Mesothelial cell of epicardium (in vitro differentiated cells): ENCODE results near the gene GRIP1. TPM values are rescaled to one million over a fixed set of nuclear protein-coding genes. Genes with fewer than 3 reads are reported as not detected.

Experiments used
- DNase-seq, 2 experiments: peaks; one replicate each; pipeline ENCODE4 v3.0.0; 2021; ENCODE audit warnings: low spot score in 2 of 2; ENCODE audit not compliant: unreplicated experiment in 2 of 2
- H3K27ac Mint-ChIP-seq: 2 replicates; pipeline ENCODE4 v1.8.0; 2021; ENCODE audit warnings: mixed read lengths
- H3K27me3 Mint-ChIP-seq: 2 replicates; pipeline ENCODE4 v1.8.0; 2021; ENCODE audit warnings: low read depth, mixed read lengths
- H3K36me3 Mint-ChIP-seq: 2 replicates; pipeline ENCODE4 v1.8.0; 2021; ENCODE audit warnings: mixed read lengths
- H3K4me1 Mint-ChIP-seq: 2 replicates; pipeline ENCODE4 v1.8.0; 2021; ENCODE audit warnings: mixed read lengths
- H3K4me3 Mint-ChIP-seq: 2 replicates; pipeline ENCODE4 v1.8.0; 2021; ENCODE audit warnings: mild to moderate bottlenecking, moderate library complexity, mixed read lengths
- H3K9me3 Mint-ChIP-seq: 2 replicates; pipeline ENCODE4 v1.8.0; 2021; ENCODE audit warnings: mixed read lengths
- CTCF ChIP-seq: fragments of 200-600 bp; sonication (generic); IDR thresholded peaks from one replicate; pipeline ENCODE4 v1.5.0; 2021; ENCODE audit warnings: antibody characterized with exemption; ENCODE audit not compliant: unreplicated experiment
- total RNA-seq: library from RNA; stranded (reverse); gene quantifications from 3 replicates; pipeline ENCODE4 v1.2.1, GENCODE V29; 2021

The GRIP1 gene
- total RNA-seq, 1 donor from 2014 or later, result 89.3 TPM

- Mint-ChIP-seq H3K4me1 (peaks cover 27% of the 10 kb centered on the region), H3K9me3 (no peaks in the 10 kb centered on the region), H3K4me3 (peak overlapping the region; percentile 97), H3K27ac (peak overlapping the region; percentile 98), H3K36me3 (peaks cover 6% of the 10 kb centered on the region), H3K27me3 (peaks cover 26% of the 10 kb centered on the region)
- no peak for TF ChIP-seq CTCF
- no peak for DNase-seq
These were observed 376.1 kb downstream of the GRIP1 start for GRCh38 chr12:66302827-66303169.

GRCh38 chr12:66301944-66302826, 376.7 kb downstream of the GRIP1 start, which contains the start of gene HELB:
HELB (plus strand) TSS chr12:66302493; CDS start chr12:66302604, 111 bp downstream.
- H3K9me3 Mint-ChIP-seq, result no peaks in the 10 kb centered on the region
- H3K4me1 Mint-ChIP-seq, result peaks cover 27% of the 10 kb centered on the region
- peak; percentile 94 to 97 for DNase-seq
- H3K27ac Mint-ChIP-seq, result peak within 1 kb of the TSS; percentile 98
- peaks cover 6% of the 10 kb centered on the region for H3K36me3 Mint-ChIP-seq
- no peak for TF ChIP-seq CTCF
- H3K4me3 Mint-ChIP-seq, result peak within 1 kb of the TSS; percentile 97
- peaks cover 30% of the 10 kb centered on the region for H3K27me3 Mint-ChIP-seq

GRCh38 chr12:66297923-66298322, 381.0 kb downstream of the GRIP1 start:
- DNase-seq, result no peak
- Mint-ChIP-seq H3K4me1 (peaks cover 5% of the 10 kb centered on the region), H3K9me3 (peaks cover 3% of the 10 kb centered on the region), H3K36me3 (no peaks in the 10 kb centered on the region), H3K27ac (no peak overlapping the region), H3K4me3 (no peak overlapping the region), H3K27me3 (peaks cover 41% of the 10 kb centered on the region)
- no peak for TF ChIP-seq CTCF
